HCT116 (cell line): ENCODE data around the gene SPTB. TPM values are rescaled to one million over a fixed set of nuclear protein-coding genes. Genes with fewer than 3 reads are reported as not detected.

ENCODE experiments used
- ATAC-seq: fragments of 200-7000 bp; cut with Tn5 transposase; 2 replicates; pipeline ENCODE4 v1.9.1; 2020; ENCODE audit warnings: mild to moderate bottlenecking, moderate library complexity
- BruUV-seq: library from RNA; stranded (reverse); fragments of 400-500 nt; replicated peaks from 2 replicates; lab custom pipeline; 2021; lab: Mats Ljungman, UMichigan
- CTCF ChIA-PET: fragments of 300-600 bp; sonication (Branson Sonifier 250); formaldehyde crosslinking; loops from one replicate; lab custom pipeline; 2021; ENCODE audit warnings: antibody characterized with exemption; lab: Charles Lee
- POLR2A ChIA-PET: fragments of 300-600, 350-600 bp; sonication (Branson Sonifier 250); formaldehyde crosslinking; loops from one replicate; lab custom pipeline; 2021; ENCODE audit warnings: antibody characterized with exemption; lab: Charles Lee
- RAD21 ChIA-PET, 2 experiments: fragments of 300-600 bp; sonication (Branson Sonifier 250); formaldehyde crosslinking; loops; one replicate each; lab custom pipeline; 2023; ENCODE audit warnings: low total read pairs in 2 of 2; ENCODE audit not compliant: uncharacterized antibody in 2 of 2, unreplicated experiment in 2 of 2, low non-redundant PET in 1 of 2; lab: Charles Lee
- DNase-seq: peaks from one replicate; pipeline ENCODE4 v3.0.0-alpha.2; 2010; ENCODE audit warnings: low read depth, low spot score
- H2AFZ ChIP-seq: fragments of 200-600 bp; shearing (Covaris generic), sonication (generic); 2 replicates; pipeline ENCODE4 v1.6.1; 2017; ENCODE audit warnings: low read depth, mixed run types, mixed read lengths, antibody characterized with exemption, low read length; ENCODE audit not compliant: poor library complexity, severe bottlenecking
- H3K27ac ChIP-seq: 2 replicates; pipeline ENCODE4 v1.5.1; 2012; ENCODE audit warnings: low read depth, low read length
- H3K27me3 ChIP-seq: fragments of 200-600 bp; sonication (generic); 2 replicates; pipeline ENCODE4 v1.6.1; 2016; ENCODE audit warnings: mixed run types, low read length, mixed read lengths; ENCODE audit not compliant: insufficient read depth
- H3K36me3 ChIP-seq, 2 experiments: fragments of 200-500 bp in 1 of 2; fragments of 200-600 bp in 1 of 2; sonication (Bioruptor generic) in 1 of 2; sonication (generic) in 1 of 2; 2 replicates each; pipeline versions ENCODE4 v1.5.1 to v1.6.1; 2014 to 2016; ENCODE audit warnings: low read length in 2 of 2, inconsistent platforms in 1 of 2, mixed read lengths in 1 of 2, mixed run types in 1 of 2; ENCODE audit not compliant: insufficient read depth in 2 of 2, control insufficient read depth in 1 of 2
- H3K4me1 ChIP-seq, 2 experiments: fragments of 200-600 bp in 1 of 2; sonication (generic) in 1 of 2; 2 replicates each; pipeline versions ENCODE4 v1.5.1 to v1.6.1; 2012 to 2017; ENCODE audit warnings: low read length in 2 of 2, inconsistent platforms in 1 of 2, mild to moderate bottlenecking in 1 of 2, mixed read lengths in 1 of 2, mixed run types in 1 of 2, moderate library complexity in 1 of 2; ENCODE audit not compliant: insufficient read depth in 2 of 2, control insufficient read depth in 1 of 2
- H3K4me2 ChIP-seq: fragments of 200-600 bp; sonication (generic); 2 replicates; pipeline ENCODE4 v1.6.1; 2017; ENCODE audit warnings: mixed run types, low read length, mixed read lengths
- H3K4me3 ChIP-seq, 2 experiments: fragments of 200-600 bp in 1 of 2; sonication (generic) in 1 of 2; replicated peaks in 1 of 2; 2 replicates each; pipeline ENCODE4 v1.5.1; 2011 to 2016; ENCODE audit warnings: low read length in 2 of 2, control low read depth in 1 of 2, low read depth in 1 of 2, mild to moderate bottlenecking in 1 of 2, mixed read lengths in 1 of 2, mixed run types in 1 of 2
- H3K79me2 ChIP-seq: fragments of 200-600 bp; sonication (generic); 2 replicates; pipeline ENCODE4 v1.6.1; 2017; ENCODE audit warnings: mild to moderate bottlenecking, mixed run types, low read length, moderate library complexity, mixed read lengths; ENCODE audit not compliant: insufficient read depth
- H3K9ac ChIP-seq: fragments of 200-600 bp; sonication (generic); 2 replicates; pipeline ENCODE4 v1.6.1; 2016; ENCODE audit warnings: low read length, mixed read lengths
- H3K9me2 ChIP-seq: fragments of 200-600 bp; sonication (generic), shearing (Covaris generic); 2 replicates; pipeline ENCODE4 v1.6.1; 2017; ENCODE audit warnings: mixed run types, mild to moderate bottlenecking, moderate library complexity; ENCODE audit not compliant: insufficient read depth
- H3K9me3 ChIP-seq, 2 experiments: fragments of 200-500 bp in 1 of 2; fragments of 200-600 bp in 1 of 2; sonication (Bioruptor generic) in 1 of 2; sonication (generic) in 1 of 2; 2 replicates each; pipeline ENCODE4 v1.6.1; 2014 to 2017; ENCODE audit warnings: low read length in 2 of 2, mixed read lengths in 2 of 2, inconsistent platforms in 1 of 2, low read depth in 1 of 2, mild to moderate bottlenecking in 1 of 2, mixed run types in 1 of 2, moderate library complexity in 1 of 2; ENCODE audit not compliant: control insufficient read depth in 1 of 2, insufficient read depth in 1 of 2
- H4K20me1 ChIP-seq: fragments of 200-600 bp; sonication (generic), shearing (Covaris generic); 2 replicates; pipeline ENCODE4 v1.6.1; 2017; ENCODE audit warnings: mixed run types, mild to moderate bottlenecking, moderate library complexity; ENCODE audit not compliant: insufficient read depth
- ATF3 ChIP-seq: IDR thresholded peaks from 2 replicates; pipeline ENCODE4 v1.6.1; 2012
- CTCF ChIP-seq, 3 experiments: fragments of 200-600 bp in 1 of 3; sonication (generic) in 1 of 3; IDR thresholded peaks in 2 of 3; conservative IDR thresholded peaks in 1 of 3; 2 replicates each; pipeline ENCODE4 v1.5.1; 2012 to 2017; ENCODE audit warnings: low read depth in 2 of 3, low read length in 2 of 3, antibody characterized with exemption in 1 of 3, borderline replicate concordance in 1 of 3, control low read depth in 1 of 3, mild to moderate bottlenecking in 1 of 3, mixed read lengths in 1 of 3, mixed run types in 1 of 3, moderate library complexity in 1 of 3; ENCODE audit not compliant: insufficient read depth in 1 of 3
- EGR1 ChIP-seq: IDR thresholded peaks from 2 replicates; pipeline ENCODE4 v1.6.1; 2012; ENCODE audit warnings: low read depth
- ELF1 ChIP-seq: IDR thresholded peaks from 2 replicates; pipeline ENCODE4 v1.6.1; 2012; ENCODE audit warnings: low read depth, borderline replicate concordance
- EZH2 ChIP-seq: fragments of 200-600 bp; sonication (generic); IDR thresholded peaks from 2 replicates; pipeline ENCODE4 v1.6.1; 2017; ENCODE audit warnings: antibody characterized with exemption, mixed run types
- FOSL1 ChIP-seq: IDR thresholded peaks from 2 replicates; pipeline ENCODE4 v1.6.1; 2012; ENCODE audit warnings: low read depth
- POLR2A ChIP-seq: IDR thresholded peaks from 2 replicates; pipeline ENCODE4 v1.7.0; 2011; ENCODE audit warnings: borderline replicate concordance; ENCODE audit not compliant: insufficient read depth, insufficient read length; ENCODE audit errors: extremely low read depth
- POLR2AphosphoS5 ChIP-seq: IDR thresholded peaks from 2 replicates; pipeline ENCODE4 v1.6.1; 2011; ENCODE audit warnings: mild to moderate bottlenecking, low read depth, low read length, moderate library complexity
- REST ChIP-seq: IDR thresholded peaks from 2 replicates; pipeline ENCODE4 v1.6.1; 2012; ENCODE audit warnings: low read depth
- SIN3A ChIP-seq: IDR thresholded peaks from 2 replicates; pipeline ENCODE4 v1.6.1; 2012; ENCODE audit warnings: low read depth
- SRF ChIP-seq: IDR thresholded peaks from 2 replicates; pipeline ENCODE4 v1.6.1; 2012; ENCODE audit warnings: low read depth
- TCF7L2 ChIP-seq: IDR thresholded peaks from 2 replicates; pipeline ENCODE4 v1.7.0; 2011; ENCODE audit warnings: borderline replicate concordance, inconsistent platforms; ENCODE audit not compliant: insufficient read depth, insufficient read length; ENCODE audit errors: extremely low read depth
- YY1 ChIP-seq: IDR thresholded peaks from 2 replicates; pipeline ENCODE4 v1.6.1; 2011; ENCODE audit warnings: low read length, low read depth, moderate library complexity, mild to moderate bottlenecking; ENCODE audit not compliant: insufficient replicate concordance; ENCODE audit errors: extremely low read depth
- ZBTB33 ChIP-seq: IDR thresholded peaks from 2 replicates; pipeline ENCODE4 v1.6.1; 2011; ENCODE audit warnings: mild to moderate bottlenecking, low read length, moderate library complexity; ENCODE audit not compliant: insufficient replicate concordance; ENCODE audit errors: extremely low read depth
- ZFX ChIP-seq: fragments of 450-650 bp; IDR thresholded peaks from 2 replicates; pipeline ENCODE4 v1.6.1; 2017
- ZNF274 ChIP-seq: fragments of 200-500 bp; sonication (Bioruptor generic); IDR thresholded peaks from 2 replicates; pipeline ENCODE4 v1.6.1; 2014; ENCODE audit warnings: mild to moderate bottlenecking, low read depth, low read length, inconsistent platforms
- intact Hi-C: fragments of 100-400 bp; cut with micrococcal nuclease; formaldehyde crosslinking; loops from 2 replicates; pipeline ENCODE4 v1.10.0; 2022
- total RNA-seq: library from RNA; stranded (reverse); gene quantifications from one replicate; pipeline ENCODE4 v1.2.1, GENCODE V29; 2021; ENCODE audit not compliant: unreplicated experiment

Gene SPTB
- total RNA-seq, 1 experiment from 2014 or later: 4.2 TPM

- no peaks in the 10 kb centered on the region for H3K9me3 ChIP-seq
- H3K4me3 ChIP-seq: no peak overlapping the region
- DNase-seq (no peak), ATAC-seq (no peak)
- H3K27me3 ChIP-seq: no peaks in the 10 kb centered on the region
- no peaks in the 10 kb centered on the region for H3K36me3 ChIP-seq
- no peak overlapping the region for H3K27ac ChIP-seq
- H3K9me2 ChIP-seq: no peaks in the 10 kb centered on the region
- no peaks in the 10 kb centered on the region for H4K20me1 ChIP-seq
- H3K9ac ChIP-seq: no peak overlapping the region
- H3K4me2 ChIP-seq: no peak overlapping the region
- CTCF ChIA-PET: interaction anchor here (1.0 kb wide), 1 partner anchor 271 kb away, joined by 3 read pairs; no protein-coding TSS in a partner anchor
- TF ChIP-seq POLR2A (no peak), CTCF (IDR thresholded peaks at IDR 0.05 in 2 of 3, conservative IDR thresholded peaks at IDR 0.05 in 1 of 3; ENCODE audit: borderline replicate concordance in 1 of 3, insufficient read depth in 1 of 3, low read depth in 2 of 3, low read length in 2 of 3) (no peak), ZBTB33 (no peak), EZH2 (no peak), FOSL1 (no peak), SRF (no peak), REST (no peak), ATF3 (no peak), SIN3A (no peak), ZFX (no peak), EGR1 (no peak), ZNF274 (no peak), POLR2AphosphoS5 (no peak), TCF7L2 (no peak), ELF1 (no peak), YY1 (no peak)
- RAD21 ChIA-PET: no interaction called here
- no peak overlapping the region for H2AFZ ChIP-seq
- H3K79me2 ChIP-seq: no peaks in the 10 kb centered on the region
- intact Hi-C loops: no loop called here
- H3K4me1 ChIP-seq: no peaks in the 10 kb centered on the region
- POLR2A ChIA-PET: no interaction called here
- no TSS peak for BruUV-seq
These were observed 97.5 kb downstream of the SPTB start for GRCh38 chr14:64782196-64782595.
